Activated CD4-positive, alpha-beta T cell treated with anti-CD3 and anti-CD28 coated beads, Interleukin-2, amount 50 U/mL, for 1 hour (primary cell): ENCODE data around the gene HSPA12A.

Experiments
- DNase-seq: peaks from one replicate; pipeline ENCODE4 v3.0.0-alpha.2; 2020

The HSPA12A gene

DNA sequence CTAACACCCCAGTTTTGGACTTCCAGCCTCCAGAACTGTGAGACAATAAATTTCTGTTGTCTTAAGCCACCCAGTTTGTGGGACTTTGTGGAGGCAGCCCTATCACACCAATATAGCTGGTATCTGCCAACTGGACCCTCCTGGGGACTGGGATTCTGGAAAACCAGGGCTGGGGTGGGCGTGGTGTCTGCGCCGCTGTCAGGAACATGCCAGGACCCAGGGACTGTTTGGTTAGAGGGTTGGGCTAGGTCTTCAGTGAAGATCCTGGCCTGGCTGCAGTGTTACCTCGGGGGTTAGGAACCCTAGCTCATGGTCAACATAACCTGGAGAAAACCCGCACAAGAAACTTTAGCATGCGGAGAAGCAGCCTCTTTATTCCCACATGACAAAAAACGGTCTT is 79.0 kb downstream of the HSPA12A start:
- DNase-seq: no peak

DNA sequence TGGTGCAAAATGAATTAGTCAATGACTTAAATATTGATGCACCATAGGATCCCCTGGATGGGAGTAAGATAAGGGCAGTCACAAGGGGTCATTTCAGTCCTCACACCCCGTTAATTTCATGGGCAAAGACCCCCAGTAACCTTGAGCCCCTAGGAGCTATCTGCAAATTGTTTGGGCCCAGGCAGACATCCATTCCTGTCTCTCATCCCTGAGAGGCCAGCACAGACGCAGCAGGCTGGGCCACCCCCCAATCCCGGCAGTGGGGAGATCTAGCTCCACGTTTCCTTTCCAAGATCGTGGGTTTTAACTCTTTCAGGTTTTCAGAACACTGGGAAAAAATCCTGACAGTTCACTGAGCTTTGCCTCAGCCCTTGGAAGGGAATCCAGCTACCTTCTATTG is 81.5 kb downstream of the HSPA12A start:
- DNase-seq: no peak

DNA sequence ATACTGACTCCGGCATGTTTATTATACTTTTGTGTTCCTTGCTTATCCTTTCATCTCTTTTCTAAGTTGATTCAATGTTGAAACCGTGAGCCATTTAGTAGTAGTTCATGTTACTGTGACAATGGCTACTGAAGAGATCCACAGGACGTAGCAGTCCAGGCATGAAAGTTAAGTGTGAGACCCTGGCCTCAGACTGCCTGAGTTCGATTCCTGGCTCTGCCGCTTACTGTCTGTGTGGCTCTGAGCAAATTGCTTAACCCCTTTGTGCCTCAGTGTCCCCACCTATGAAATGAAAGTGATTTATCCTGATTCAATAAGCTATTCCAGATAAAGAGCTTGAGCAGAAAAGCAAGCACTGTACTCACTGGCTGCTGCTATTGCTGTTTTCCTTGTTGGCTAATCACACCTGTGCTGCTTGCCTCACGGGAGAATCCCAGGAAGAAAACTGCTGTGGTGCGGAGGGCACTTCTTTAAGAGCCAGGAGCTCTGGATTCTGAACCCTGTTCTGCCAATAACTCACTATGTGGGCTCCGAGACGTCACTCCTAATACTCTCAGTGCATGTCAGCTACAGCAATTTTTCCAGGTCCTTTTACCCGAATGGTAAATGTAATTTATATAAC is 83.2 kb downstream of the HSPA12A start:
- DNase-seq: no peak

DNA sequence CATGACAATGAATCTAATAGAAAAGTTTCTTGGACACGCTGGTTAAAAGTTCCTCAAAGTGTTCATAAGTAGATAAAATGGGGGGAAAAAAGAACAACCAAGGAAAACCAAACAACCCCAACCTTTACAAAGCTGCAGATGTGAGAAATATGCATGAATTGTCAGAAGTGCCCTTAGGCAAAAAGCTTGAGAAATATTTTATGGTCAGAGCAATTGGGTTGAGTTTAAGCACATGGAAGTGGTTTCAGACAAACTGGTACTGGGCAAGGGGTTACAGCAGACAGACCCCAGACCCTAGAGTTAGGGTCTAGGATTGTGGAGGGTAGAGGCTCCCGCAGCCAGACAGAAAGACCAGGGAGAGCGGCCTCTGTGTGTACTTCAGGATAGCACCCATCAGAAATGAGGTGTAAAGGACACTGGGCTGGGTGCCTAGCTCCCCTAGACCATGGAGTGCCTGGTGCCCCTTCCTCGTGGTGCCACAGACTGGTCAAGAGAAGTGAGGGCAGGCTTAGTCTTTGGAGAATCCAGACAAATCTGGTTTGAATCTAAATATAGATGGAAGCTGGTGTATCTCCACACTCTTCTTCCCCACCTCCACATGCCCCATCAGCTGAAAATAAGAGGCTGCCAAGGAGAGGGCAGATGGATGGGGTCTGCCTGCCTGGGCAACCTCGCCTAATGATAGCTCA is 84.4 kb downstream of the HSPA12A start:
- no peak for DNase-seq

DNA sequence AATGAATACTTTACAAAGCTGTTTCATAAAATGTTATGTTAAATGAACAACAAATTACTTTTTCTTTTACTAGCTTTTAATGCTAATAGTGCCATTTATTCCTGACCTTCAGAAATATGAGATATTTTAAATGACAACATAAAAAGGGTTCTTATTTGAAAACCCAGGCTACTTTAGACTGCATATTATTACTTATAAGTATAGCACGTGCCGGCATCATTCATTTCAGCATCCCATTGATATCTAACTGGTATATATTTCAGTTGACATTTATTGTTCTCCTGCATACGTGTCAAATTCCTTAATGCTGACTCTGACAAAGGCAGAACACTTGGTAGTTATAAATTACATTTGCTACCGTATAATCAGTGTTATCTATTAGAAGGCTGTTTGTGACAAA is 86.3 kb downstream of the HSPA12A start:
- no peak for DNase-seq

DNA sequence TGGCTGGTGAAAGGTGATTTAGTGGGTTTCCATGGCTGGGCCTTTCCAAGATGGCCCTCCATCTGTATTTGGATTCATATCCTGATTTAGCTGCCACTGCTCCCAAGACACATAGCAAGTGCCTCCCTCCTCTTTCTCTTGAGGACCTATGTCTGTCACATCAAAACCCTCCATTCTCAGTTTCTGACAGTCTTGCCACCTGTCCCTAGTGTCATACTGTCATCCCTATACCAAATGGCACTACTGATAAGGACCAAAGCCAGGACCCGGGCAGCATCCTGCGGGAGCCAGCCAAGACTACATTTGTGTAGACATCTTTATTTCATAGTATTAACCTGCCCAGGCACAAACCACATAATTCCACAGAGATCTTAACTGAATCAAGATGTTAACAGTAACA is 86.8 kb downstream of the HSPA12A start:
- no peak for DNase-seq

DNA sequence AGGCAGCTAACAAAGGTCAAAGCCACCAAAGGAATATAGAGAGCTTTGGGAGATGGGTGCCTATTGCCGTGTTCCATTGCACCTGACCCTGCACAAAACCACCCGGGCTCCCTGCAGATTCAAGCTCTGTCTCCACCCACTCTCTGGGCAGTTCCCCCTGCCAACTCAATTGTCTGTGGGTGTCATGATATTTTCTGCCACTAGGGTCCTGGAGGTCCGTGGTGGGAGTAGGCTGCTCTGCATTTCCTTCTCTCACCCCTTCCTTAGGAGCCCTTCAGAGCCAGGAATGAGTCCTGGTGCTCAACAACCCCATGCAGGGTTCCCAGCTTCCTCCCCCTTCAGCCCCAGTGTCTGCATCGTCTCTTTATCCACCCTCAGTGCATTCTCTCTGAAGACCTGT is 87.5 kb downstream of the HSPA12A start:
- DNase-seq: no peak

DNA sequence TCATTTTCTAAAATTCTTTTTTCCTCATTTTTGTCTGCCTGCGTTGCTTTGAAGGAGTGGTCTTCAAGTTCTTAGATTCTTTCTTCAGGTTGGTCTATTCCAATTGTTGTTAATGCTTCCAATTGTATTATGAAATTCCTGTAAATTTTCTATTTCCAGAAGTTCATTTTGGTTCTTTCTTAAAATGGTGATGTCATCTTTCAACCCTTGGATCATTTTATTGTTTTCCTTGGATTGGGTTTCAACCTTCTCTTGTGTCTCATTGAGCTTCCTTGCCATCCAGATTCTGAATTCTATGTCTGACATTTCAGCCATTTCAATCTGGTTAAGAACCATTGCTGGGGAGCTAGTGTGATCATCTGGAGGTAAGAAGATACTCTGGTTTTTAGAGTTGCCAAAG is 88.5 kb downstream of the HSPA12A start:
- no peak for DNase-seq

DNA sequence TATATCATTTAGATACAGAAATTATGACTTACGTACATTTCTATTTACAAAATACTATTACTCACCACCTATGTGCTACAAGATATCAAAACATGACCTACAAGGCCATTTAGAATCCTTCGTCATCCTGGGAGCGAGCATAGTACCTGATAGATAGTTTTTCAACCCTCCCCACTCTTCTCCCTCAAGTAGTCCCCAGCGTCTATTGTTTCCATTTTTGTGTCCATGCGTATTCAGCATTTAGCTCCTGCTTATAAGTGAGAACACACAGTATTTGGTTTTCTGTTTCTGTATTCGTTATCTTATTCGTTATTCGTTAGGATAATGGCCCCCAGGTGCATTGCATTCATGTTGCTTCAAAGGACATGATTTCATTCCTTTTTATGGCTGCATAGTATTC is 93.5 kb downstream of the HSPA12A start:
- DNase-seq: no peak

DNA sequence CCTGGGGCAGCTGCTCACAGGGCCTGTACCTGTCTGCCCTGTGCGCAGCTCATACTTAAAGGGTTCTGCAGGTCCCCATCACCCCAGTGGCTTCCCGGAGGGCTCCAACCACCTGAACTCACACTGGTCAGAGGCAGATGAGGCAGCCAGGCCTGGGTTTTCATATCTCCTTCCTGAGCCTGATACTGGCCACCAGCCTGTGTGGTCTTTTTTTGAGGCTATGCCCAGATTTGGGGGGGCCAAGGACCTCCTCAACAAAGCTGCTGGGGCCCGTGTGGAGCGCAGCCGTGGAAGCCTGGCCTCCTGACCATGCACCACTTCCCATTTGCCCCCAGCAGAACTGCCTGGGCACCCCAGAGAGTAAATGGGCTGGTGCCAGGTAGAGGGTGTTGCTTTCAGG is 95.9 kb downstream of the HSPA12A start:
- no peak for DNase-seq

DNA sequence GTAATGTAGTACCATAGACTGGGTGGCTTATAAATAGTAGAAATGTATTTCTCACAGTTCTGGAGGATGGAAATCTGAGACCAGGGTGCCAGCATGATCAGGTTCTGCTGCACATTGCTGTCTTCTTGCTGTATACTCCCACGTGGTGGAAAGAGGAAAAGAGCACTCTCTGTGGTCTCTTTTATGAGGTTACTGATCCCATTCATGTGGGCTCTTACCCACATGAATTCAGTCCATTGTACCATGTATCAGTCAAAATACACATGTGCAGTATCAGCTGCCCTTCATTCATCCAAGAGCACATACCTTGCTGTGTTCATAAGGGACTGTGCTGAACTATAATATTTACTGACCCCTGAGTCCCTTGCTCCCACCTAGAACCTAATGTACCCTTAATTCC is 104.5 kb downstream of the HSPA12A start:
- DNase-seq: no peak

DNA sequence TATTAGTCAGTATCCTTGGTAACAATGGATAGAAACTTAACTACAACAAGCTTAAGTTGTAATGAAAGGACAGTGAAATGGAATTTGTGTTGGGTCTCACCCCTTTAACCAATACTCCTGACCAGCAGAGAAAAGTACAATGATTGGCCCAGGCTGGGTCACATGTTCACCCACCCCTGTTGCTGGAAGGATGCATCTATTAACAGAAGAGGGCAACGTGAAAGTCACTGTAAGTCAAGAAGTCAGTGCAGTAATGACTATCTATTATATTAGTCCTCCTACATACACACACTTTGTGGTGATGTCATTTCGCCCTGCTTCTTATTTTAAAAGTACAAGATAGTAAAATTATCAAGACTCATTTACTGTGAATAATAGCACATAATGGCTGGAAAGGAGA is 105.4 kb downstream of the HSPA12A start:
- DNase-seq: no peak

DNA sequence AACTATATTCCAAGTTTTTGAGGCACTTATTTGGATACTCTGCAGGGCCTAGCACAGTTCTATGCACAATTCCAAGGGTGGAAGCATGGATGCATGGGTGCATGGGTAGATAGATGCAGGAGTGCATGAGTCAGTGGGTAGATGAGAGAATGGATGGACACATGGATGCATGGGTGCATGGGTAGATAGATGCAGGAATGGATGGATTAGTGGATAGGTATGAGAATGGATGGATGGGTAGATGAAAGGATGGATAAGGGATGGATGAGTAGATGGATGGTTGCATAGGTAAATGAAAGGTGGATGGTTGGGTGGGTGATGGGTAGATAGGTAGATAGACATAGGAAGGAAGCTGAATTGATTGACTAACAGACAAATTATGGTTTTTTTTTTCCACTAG is 106.0 kb downstream of the HSPA12A start:
- DNase-seq: no peak

DNA sequence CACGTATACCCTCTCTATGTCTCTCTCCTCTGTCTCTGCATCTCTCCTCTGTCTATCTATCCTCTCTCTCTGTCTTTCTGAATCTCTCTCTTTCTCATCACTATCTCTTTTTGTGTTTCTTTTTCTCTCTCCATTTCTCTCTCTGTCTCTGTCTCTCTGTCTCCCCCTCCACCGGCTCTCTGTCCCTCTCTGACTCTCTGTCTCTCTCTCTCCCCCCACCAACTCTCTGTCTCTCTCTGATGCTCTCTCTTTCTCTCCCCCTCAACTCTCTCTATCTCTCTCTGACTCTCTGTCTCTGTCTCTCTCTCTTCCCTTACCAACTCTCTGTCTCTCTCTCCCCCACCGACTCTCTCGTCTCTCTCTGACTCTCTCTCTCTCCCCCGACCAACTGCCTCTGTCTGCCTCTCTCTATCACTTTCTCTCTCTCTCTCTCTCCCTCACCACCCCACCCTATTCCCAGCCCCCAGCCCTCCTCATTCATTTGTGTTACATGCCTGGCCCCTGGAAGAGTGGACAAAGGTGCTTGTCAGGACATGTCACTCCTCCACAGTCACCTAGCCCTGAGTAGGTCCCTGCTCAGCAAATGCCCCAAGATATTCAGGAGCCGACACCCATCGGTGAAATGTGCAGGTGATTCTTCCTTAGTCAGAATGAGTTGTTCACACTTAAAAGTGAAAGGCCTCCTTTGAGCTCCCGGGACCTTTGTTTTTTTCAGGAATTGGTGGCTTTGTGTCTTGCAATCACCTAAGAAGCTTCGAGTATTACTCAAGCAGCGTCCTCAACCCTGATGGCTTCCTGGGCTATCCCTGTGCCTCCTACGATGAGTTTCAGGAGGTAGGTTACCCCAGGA is 108.0 kb downstream of the HSPA12A start:
- no peak for DNase-seq

DNA sequence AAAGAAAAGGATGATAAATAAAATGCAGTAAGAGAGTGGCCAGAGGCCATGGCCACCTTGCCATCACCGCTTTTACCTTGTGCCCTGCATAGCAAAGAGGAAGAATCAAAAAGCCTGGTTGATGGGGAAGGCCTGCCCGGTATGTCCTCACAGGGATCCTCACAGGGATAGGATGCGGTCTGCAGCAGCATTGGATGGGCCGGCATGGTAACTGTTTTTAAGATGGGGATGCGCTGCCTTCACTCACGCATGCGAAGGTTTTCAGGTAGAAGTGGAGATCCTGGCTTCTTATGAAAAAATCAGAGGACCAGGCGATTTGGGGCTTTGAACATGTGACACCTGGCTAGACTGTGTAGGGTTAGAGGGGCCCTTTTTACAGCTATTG is 109.2 kb downstream of the HSPA12A start:
- DNase-seq: no peak

DNA sequence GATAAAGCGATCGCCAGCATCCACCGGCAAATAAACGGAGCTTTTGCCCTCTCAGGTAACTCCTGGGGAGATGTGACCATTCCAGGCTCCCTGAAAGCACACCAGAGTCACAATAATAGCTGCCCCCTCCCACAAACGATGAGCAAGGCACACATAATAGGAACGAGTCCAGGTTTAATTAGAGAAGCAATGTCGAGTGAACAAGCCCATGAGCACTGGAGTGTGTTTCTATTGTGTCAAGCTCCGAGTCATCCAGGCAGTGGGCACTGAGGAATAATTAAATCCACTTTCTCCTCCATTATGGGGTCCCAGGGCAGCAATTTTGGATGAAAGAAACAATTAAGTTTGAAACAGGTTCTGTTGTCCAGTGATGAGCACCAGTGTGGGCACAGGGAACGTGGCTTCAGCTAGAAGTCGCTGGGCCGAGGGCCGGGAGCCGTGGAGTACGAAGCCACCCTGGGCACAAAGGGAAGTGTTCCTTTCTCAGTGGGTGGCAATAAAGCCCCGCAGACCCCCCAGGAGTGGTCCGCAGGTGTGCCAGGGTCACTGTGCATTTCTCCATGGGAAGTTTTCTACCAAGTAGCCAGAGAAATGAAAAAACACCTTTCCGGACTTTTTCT is 109.7 kb downstream of the HSPA12A start:
- DNase-seq: no peak

DNA sequence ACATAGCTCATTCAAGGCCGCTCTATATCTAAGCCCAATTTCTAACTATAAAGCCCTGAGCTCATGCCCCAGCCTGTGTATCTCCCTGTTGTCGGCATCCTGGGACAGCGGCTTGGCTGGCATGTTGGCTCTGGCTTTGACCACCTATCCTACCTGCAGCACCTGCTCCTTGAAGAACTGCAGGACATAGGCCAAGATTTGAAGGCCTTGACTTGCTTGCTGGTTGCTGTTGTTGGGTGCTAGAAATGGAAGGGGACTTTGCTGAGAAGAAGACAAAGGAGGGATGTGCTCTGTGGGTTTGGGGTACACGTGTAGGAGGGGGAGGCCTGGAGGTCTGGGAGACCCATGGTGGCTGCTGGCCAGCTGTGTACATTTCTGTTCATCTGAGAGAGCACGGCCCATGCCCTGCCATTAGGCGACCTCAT is 110.5 kb downstream of the HSPA12A start:
- no peak for DNase-seq

DNA sequence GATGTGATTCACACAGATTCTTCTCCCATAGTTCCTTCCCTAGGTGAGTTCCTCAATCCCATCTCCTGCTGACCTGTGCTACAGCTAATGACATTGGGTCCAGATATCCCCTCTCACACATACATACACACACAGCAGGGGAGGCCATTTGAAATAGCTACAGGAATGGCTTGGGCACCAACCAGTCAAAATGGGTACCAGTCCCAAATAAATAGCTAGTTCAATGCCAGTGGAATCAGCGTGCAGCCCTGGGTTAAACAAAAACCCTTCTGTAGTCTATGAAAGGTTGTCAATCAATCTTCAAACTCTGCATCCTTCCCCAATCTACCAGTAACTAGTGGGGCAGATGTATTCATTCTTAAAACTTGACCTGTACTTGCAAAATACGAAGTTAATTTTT is 112.3 kb downstream of the HSPA12A start:
- DNase-seq: no peak

DNA sequence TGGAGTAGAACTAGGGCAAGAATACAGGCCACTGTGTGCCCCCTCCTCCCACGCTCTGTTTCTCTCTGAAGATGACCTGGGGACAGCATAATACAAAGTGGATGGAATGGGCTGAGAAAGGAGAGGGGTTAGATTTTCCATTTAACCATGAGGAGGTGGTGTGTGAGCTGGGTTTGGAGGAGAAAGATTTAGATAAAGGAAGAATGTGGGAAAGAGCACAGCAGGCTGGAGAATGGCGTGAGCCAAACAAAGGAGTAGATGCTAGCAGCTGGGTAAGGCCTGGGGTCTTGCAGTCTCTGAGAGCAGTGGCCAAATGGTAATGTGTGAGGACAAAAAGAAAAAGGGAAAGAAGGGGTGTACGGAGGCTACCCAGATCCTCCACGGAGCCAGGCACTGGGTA is 113.0 kb downstream of the HSPA12A start:
- DNase-seq: no peak

DNA sequence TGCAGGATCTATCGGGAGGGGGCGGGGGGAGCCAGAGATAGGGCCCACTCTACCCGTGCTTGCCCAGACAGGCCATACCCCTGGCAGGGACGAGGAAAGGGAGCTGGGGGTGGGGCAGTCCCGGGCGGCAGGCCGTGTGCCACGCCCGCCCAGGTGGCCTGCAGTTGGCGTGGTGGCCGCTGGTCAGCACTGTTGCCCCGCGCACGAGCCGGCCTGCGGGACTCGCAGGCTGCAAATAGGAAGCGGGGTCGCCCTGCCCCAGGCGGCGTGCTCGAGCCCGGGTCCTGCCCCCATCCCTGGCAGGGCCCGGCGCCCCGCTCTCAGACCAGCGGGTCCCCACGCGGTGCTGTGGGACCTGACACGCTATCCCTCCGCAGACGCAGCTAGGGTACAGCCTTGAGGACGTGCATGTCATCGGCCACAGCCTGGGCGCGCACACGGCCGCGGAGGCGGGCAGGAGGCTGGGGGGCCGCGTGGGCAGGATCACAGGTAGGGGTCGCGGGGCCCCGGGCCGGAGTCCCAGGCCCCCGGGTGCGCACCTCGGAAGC is 114.9 kb downstream of the HSPA12A start:
- DNase-seq: no peak

DNA sequence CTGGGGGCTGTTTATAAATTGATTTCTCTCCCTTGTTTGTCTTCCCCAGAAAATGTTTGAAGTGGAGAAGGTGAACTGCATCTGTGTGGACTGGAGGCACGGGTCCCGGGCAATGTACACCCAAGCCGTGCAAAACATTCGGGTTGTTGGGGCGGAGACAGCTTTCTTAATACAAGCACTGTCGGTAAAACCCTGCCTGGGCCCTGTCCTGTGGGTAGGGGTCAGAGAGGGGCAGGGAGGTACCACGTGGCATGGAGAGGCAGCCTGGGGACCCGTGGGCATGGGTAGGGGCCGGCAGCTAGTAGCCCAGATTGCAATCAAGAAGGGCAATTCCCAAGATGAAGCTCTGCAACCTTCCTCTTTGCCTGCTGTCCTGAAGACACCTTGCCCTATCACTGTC is 115.6 kb downstream of the HSPA12A start:
- no peak for DNase-seq

DNA sequence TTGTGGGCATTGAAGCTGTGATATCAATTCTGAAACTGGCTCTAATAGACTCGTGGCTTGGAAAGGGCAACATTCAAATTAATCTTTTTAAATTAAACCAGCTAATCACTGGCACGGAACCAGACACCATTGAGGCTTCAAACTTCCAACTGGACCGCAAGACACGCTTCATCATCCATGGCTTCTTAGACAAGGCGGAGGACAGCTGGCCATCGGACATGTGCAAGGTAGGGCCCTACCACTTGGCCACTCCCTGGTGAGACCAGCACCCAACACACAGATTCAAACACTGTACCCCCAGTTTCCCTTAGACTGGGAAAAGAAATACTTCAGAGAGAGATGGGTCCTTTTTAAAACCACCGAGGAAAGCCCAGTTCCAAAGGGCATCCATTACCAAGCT is 116.5 kb downstream of the HSPA12A start:
- no peak for DNase-seq

DNA sequence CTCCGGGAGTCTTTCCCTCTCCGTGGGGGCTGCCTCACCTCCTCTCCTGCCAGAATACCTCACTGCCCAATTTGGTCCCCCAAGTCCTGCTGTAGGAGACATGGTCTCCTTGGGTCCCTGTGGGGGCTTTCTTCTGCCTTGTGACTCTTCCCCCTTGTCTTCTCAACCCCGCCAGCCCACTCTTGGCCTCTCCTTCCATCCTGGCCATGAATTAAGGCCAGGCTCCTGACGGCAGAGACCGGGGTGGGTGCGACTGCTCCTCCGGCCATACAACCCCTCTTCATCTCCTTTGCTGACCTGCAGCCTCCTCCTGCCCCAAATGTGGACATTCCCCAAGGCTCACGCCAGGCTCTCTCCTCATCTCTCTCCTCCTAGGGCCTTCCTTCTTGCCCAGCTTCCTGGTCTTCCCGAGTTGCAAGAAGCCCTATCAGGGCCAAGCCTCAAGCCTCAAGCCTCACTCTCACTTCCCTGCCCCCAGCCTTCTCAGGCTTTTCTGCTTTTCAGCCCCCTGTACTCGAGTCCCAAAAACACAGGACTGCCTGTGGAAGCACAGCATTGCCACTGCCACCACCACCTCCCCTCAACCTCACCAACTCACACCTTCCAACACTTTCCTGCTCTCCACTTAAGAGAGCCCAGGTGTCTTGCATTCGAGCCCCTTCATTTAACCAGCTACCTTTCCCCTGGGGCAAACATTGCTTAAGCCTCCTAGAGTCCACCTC is 120.3 kb downstream of the HSPA12A start:
- DNase-seq: no peak
